Left lung (tissue), 10 donors: ENCODE data around the gene SUN3. TPM values are rescaled to one million over a fixed set of nuclear protein-coding genes. Genes with fewer than 3 reads are reported as not detected.
"Not testable (repeated sequence)": the region's sequence is repeated elsewhere in the genome, so short reads cannot be mapped to it uniquely, and the experiment has no call there.

Source experiments
- ATAC-seq: fragments of 200-7000 bp; cut with Tn5 transposase; one replicate; pipeline ENCODE4 v1.9.1; 2020; ENCODE audit warnings: moderate library complexity
- DNase-seq, 4 donors: peaks; one replicate each; pipeline ENCODE4 v3.0.0-alpha.2; 2013 to 2020
- H3K27ac ChIP-seq, 2 donors: fragments of 200-600 bp; sonication (generic) in 1 of 2; one replicate each; pipeline versions ENCODE4 v1.5.0 to v1.8.0; 2020 to 2021
- H3K27me3 ChIP-seq, 2 donors: fragments of 200-600 bp; sonication (generic) in 1 of 2; one replicate each; pipeline versions ENCODE4 v1.5.0 to v1.8.0; 2020 to 2021
- H3K36me3 ChIP-seq, 2 donors: fragments of 200-600 bp; sonication (generic) in 1 of 2; one replicate each; pipeline versions ENCODE4 v1.5.0 to v1.8.0; 2020 to 2021
- H3K4me1 ChIP-seq, 2 donors: fragments of 200-600 bp; one replicate each; pipeline ENCODE4 v1.8.0; 2021
- H3K4me3 ChIP-seq, 2 donors: fragments of 200-600 bp; sonication (generic) in 1 of 2; one replicate each; pipeline versions ENCODE4 v1.5.0 to v1.8.0; 2020 to 2021; ENCODE audit warnings: mild to moderate bottlenecking in 1 of 2
- H3K9me3 ChIP-seq, 2 donors: fragments of 200-600 bp; sonication (generic) in 1 of 2; one replicate each; pipeline versions ENCODE4 v1.5.0 to v1.8.0; 2020 to 2021
- CTCF ChIP-seq, 2 donors: fragments of 200-600 bp; sonication (generic) in 1 of 2; IDR thresholded peaks; one replicate each; pipeline versions ENCODE4 v1.5.0 to v1.8.0; 2021; ENCODE audit warnings: antibody characterized with exemption in 2 of 2
- intact Hi-C, 2 donors: fragments of 100-400 bp; cut with DNase I; formaldehyde crosslinking; loops; one replicate each; pipeline versions ENCODE4 v1.11.2 to v1.14.2; 2022
- polyA plus RNA-seq, 6 donors: library from polyadenylated mRNA; unstranded; fragments of 120-200 nt; gene quantifications; one replicate each; pipeline ENCODE4 v1.2.1, GENCODE V29; 2013; ENCODE audit not compliant: insufficient read length in 6 of 6
- total RNA-seq, 2 donors: library from RNA; stranded (reverse); fragmentation: NEBNext Ultra II Directional; extraction: Animal tissue kit (Norgen Biotek cat#: 25700); gene quantifications; one replicate each; pipeline ENCODE4 v1.2.1, GENCODE V29; 2021
- donor health status: DM: no; HTN: yes; CAD: no.
- donor health status: DM: no; HTN: no; CAD: no.

The SUN3 gene
- total and polyA plus RNA-seq, 8 donors: 0.11 to 0.39 (median 0.29) TPM; not detected in 3

- no peak for TF ChIP-seq CTCF (IDR thresholded peaks at IDR 0.05)
- no peaks in the 10 kb centered on the region for H3K36me3 ChIP-seq
- no peak for ATAC-seq
- no peak overlapping the region for H3K27ac ChIP-seq
- peaks cover 0 to 9% of the 10 kb centered on the region in 2 donors for H3K27me3 ChIP-seq
- H3K9me3 ChIP-seq: no peaks in the 10 kb centered on the region
- DNase-seq: no peak
- intact Hi-C loops: no loop called here
- no peaks in the 10 kb centered on the region for H3K4me1 ChIP-seq
- H3K4me3 ChIP-seq: no peak overlapping the region
These were observed 22.0 kb downstream of the SUN3 start for GRCh38 chr7:48006866-48007265.

GRCh38 chr7:48004638-48005037, 24.3 kb downstream of the SUN3 start:
- no peak for DNase-seq
- H3K27ac ChIP-seq: no peak overlapping the region
- intact Hi-C loops: no loop called here

GRCh38 chr7:48004032-48004431, 24.9 kb downstream of the SUN3 start:
- H3K9me3 ChIP-seq: no peaks in the 10 kb centered on the region
- H3K4me3 ChIP-seq: no peak overlapping the region
- intact Hi-C loops: no loop called here
- no peaks in the 10 kb centered on the region for H3K36me3 ChIP-seq
- peaks cover 0 to 9% of the 10 kb centered on the region in 2 donors for H3K27me3 ChIP-seq
- no peaks in the 10 kb centered on the region for H3K4me1 ChIP-seq
- no peak for TF ChIP-seq CTCF (IDR thresholded peaks at IDR 0.05)
- ATAC-seq (no peak), DNase-seq (no peak)
- no peak overlapping the region for H3K27ac ChIP-seq

More at GRCh38 chr7:48004638-48005037, 24.3 kb downstream of the SUN3 start:
- no peak for TF ChIP-seq CTCF (IDR thresholded peaks at IDR 0.05)
- Histone ChIP-seq H3K36me3 (no peaks in the 10 kb centered on the region), H3K9me3 (no peaks in the 10 kb centered on the region), H3K27me3 (peaks cover 0 to 9% of the 10 kb centered on the region in 2 donors), H3K4me3 (no peak overlapping the region), H3K4me1 (no peaks in the 10 kb centered on the region)
- ATAC-seq: no peak

GRCh38 chr7:48000164-48000563, 28.7 kb downstream of the SUN3 start:
- ATAC-seq, DNase-seq, H3K27ac ChIP-seq, H3K9me3 ChIP-seq, H3K27me3 ChIP-seq, H3K36me3 ChIP-seq, H3K4me1 ChIP-seq, H3K4me3 ChIP-seq, intact Hi-C loops: not testable (repeated sequence)

GRCh38 chr7:47999413-47999812, 29.5 kb downstream of the SUN3 start:
- intact Hi-C loops: no loop called here
- no peak for TF ChIP-seq CTCF (IDR thresholded peaks at IDR 0.05)
- Histone ChIP-seq H3K9me3 (no peaks in the 10 kb centered on the region), H3K36me3 (no peaks in the 10 kb centered on the region), H3K4me1 (no peaks in the 10 kb centered on the region), H3K27me3 (no peaks in the 10 kb centered on the region), H3K27ac (no peak overlapping the region), H3K4me3 (no peak overlapping the region)
- DNase-seq: no peak
- no peak for ATAC-seq

GRCh38 chr7:47992446-47992845, 36.5 kb downstream of the SUN3 start:
- ATAC-seq (no peak), DNase-seq (no peak)
- no peak for TF ChIP-seq CTCF (IDR thresholded peaks at IDR 0.05)
- no peaks in the 10 kb centered on the region for H3K9me3 ChIP-seq
- H3K4me1 ChIP-seq: peaks cover 0 to 17% of the 10 kb centered on the region in 2 donors
- H3K4me3 ChIP-seq: peak overlapping the region in 1 of 2 donors; percentile 51
- intact Hi-C loops: loop anchor here in 1 of 2 donors (5.0 kb wide), 1 partner anchor 115 kb away; no protein-coding TSS in a partner anchor
- peak overlapping the region; percentile 26 to 80 for H3K27ac ChIP-seq
- no peaks in the 10 kb centered on the region for H3K36me3 ChIP-seq
- no peaks in the 10 kb centered on the region for H3K27me3 ChIP-seq
